Tibial nerve (tissue), 4 donors: ENCODE data around the gene DPP7. TPM values are rescaled to one million over a fixed set of nuclear protein-coding genes. Genes with fewer than 3 reads are reported as not detected.

ENCODE experiments used
- DNase-seq, 2 donors: peaks; one replicate each; pipeline ENCODE4 v3.0.0-alpha.2; 2019; ENCODE audit warnings: low spot score in 2 of 2
- H3K27ac ChIP-seq, 4 donors: fragments of 200-600 bp; sonication (generic) in 3 of 4; one replicate each; pipeline ENCODE4 v1.5.1; 2017 to 2019; ENCODE audit warnings: mild to moderate bottlenecking in 1 of 4
- H3K27me3 ChIP-seq, 2 donors: fragments of 200-600 bp; sonication (generic) in 1 of 2; one replicate each; pipeline versions ENCODE4 v1.5.1 to v1.6.0; 2017 to 2019
- H3K36me3 ChIP-seq, 3 donors: fragments of 200-600 bp; sonication (generic); one replicate each; pipeline ENCODE4 v1.5.1; 2018 to 2019
- H3K4me1 ChIP-seq, 4 donors: fragments of 200-600 bp; sonication (generic) in 3 of 4; one replicate each; pipeline ENCODE4 v1.5.1; 2017 to 2019
- H3K4me3 ChIP-seq, 4 donors: fragments of 200-600 bp; sonication (generic) in 3 of 4; one replicate each; pipeline ENCODE4 v1.5.1; 2017 to 2019; ENCODE audit warnings: mild to moderate bottlenecking in 1 of 4, moderate library complexity in 1 of 4
- H3K9me3 ChIP-seq, 4 donors: fragments of 200-600 bp; sonication (generic) in 3 of 4; one replicate each; pipeline ENCODE4 v1.5.1; 2017 to 2019
- EP300 ChIP-seq, 2 donors: sonication (generic); formaldehyde crosslinking; IDR thresholded peaks; one replicate each; pipeline ENCODE4 v1.6.1; 2017; ENCODE audit warnings: antibody characterized with exemption in 2 of 2, mild to moderate bottlenecking in 1 of 2
- POLR2A ChIP-seq, 2 donors: fragments of 450-650 bp; IDR thresholded peaks; one replicate each; pipeline ENCODE4 v1.6.1; 2017; ENCODE audit warnings: antibody characterized with exemption in 2 of 2, mild to moderate bottlenecking in 2 of 2, moderate library complexity in 2 of 2
- WGBS, 2 donors: methylation state at CpG; one replicate each; pipeline ENCODE4 v1.1.5; 2018; 5-methylcytosine and 5-hydroxymethylcytosine counted together
- total RNA-seq, 4 donors: library from RNA; depleted of rRNA; stranded (reverse); fragments of >200 nt; gene quantifications; one replicate each; pipeline ENCODE4 v1.1.0, GENCODE V29; 2016
- TF ChIP-seq, protein P1 (sequence below), 5 experiments: fragments of 200-600 bp in 3 of 5; fragments of 450-650 bp in 2 of 5; sonication (generic) in 3 of 5; IDR thresholded peaks; one replicate each; pipeline ENCODE4 v1.5.1; 2016 to 2019; ENCODE audit warnings: antibody characterized with exemption in 5 of 5, mild to moderate bottlenecking in 3 of 5, moderate library complexity in 2 of 5

Gene DPP7
- total RNA-seq, 4 donors from 2014 or later = 74.7 to 272 (median 145) TPM

DNA sequence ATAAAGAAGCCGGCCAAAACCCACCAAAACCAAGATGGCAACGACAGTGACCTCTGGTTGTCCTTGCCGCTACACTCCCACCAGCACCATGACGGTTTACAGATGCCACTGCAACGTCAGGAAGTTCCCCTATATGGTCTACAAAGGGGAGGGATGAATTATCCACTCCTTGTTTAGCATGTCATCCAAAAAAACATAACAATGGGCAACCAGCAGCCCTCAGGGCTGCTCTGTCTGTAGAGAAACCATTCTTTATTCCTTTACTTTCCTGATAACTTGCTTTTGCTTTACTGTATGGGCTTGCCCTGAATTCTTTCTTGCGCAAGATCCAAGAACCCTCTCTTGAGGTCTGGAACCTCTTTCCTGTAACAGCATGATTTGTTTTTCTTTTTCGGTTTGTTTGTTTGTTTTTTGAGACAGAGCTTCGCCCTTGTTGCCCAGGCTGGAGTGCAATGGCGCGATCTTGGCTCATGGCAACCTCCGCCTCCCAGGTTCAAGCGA, 39.2 kb downstream of the DPP7 start:
- peaks cover 0 to 21% (median 11%) of the 10 kb centered on the region in 3 donors for H3K36me3 ChIP-seq
- no peak overlapping the region for H3K27ac ChIP-seq
- no peaks in the 10 kb centered on the region for H3K9me3 ChIP-seq
- 81 to 84% methylated on average over 12 of the region's 12 CpGs for WGBS, 2 donors
- H3K4me1 ChIP-seq = peaks cover 0 to 46% (median 24%) of the 10 kb centered on the region in 4 donors
- no peak for TF ChIP-seq POLR2A (IDR thresholded peaks at IDR 0.05)
- no peak for TF ChIP-seq EP300 (IDR thresholded peaks at IDR 0.05)
- TF ChIP-seq, protein P1, sequence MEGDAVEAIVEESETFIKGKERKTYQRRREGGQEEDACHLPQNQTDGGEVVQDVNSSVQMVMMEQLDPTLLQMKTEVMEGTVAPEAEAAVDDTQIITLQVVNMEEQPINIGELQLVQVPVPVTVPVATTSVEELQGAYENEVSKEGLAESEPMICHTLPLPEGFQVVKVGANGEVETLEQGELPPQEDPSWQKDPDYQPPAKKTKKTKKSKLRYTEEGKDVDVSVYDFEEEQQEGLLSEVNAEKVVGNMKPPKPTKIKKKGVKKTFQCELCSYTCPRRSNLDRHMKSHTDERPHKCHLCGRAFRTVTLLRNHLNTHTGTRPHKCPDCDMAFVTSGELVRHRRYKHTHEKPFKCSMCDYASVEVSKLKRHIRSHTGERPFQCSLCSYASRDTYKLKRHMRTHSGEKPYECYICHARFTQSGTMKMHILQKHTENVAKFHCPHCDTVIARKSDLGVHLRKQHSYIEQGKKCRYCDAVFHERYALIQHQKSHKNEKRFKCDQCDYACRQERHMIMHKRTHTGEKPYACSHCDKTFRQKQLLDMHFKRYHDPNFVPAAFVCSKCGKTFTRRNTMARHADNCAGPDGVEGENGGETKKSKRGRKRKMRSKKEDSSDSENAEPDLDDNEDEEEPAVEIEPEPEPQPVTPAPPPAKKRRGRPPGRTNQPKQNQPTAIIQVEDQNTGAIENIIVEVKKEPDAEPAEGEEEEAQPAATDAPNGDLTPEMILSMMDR (IDR thresholded peaks at IDR 0.05) = no peak
- peaks cover 0 to 4% of the 10 kb centered on the region in 2 donors for H3K27me3 ChIP-seq
- no peak overlapping the region for H3K4me3 ChIP-seq
- no peak for DNase-seq

DNA sequence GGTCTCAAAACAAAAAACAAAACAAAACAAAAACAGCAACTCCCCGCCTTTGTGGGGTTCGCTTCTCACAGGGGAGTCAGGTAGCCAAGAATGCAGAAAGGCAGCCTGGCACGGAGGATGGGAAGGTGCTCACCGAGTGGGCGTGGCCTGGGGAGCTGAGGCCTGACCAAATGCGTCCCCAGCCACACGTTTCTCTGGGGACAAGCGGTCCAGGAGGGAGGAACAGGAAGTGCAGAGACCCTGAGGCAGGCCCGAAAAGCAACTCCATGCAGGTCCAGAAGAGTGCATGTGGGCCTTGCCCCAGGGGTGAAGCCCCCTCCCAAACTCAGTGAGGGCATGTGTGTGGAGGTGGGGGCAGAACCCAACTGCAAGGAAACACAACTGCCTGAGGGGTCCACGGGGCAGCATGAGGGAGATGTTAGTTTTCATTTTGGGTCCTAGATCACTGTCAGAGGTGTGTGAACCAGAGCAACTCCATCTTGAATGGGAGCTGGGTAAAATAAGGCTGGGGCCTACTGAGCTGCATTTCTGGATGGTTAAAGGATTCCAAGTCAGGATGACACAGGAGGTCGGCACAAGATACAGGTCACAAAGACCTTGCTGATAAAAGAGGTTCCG, 39.8 kb downstream of the DPP7 start:
- Histone ChIP-seq H3K4me1 (peaks cover 0 to 50% (median 25%) of the 10 kb centered on the region in 4 donors), H3K36me3 (peaks cover 0 to 15% (median 10%) of the 10 kb centered on the region in 3 donors), H3K27me3 (peaks cover 0 to 4% of the 10 kb centered on the region in 2 donors), H3K27ac (no peak overlapping the region), H3K4me3 (no peak overlapping the region), H3K9me3 (no peaks in the 10 kb centered on the region)
- TF ChIP-seq EP300 (IDR thresholded peaks at IDR 0.05) (no peak), POLR2A (IDR thresholded peaks at IDR 0.05) (no peak)
- TF ChIP-seq, protein P1 (IDR thresholded peaks at IDR 0.05) = no peak
- no peak for DNase-seq
- WGBS, 2 donors = 84 to 85% methylated on average over 12 of the region's 12 CpGs

DNA sequence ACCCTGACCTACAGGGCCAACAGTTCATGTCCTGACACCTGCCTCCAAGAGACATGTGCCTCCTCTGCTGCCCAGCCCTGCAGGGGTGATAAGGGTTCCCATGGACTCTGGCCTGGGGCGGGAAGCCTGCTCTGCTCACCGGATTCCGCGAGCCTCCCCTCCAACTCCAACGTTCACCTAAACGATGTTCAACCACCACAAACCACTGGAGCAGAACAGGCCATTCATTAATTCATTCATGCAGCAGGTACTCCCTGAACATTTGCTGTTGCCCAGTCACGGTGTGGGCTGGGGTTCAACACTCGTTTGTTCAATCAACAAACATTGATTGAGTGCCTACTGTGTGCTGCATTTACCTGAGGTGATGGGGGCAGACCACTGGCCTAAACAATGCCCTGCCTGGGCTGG, 40.5 kb downstream of the DPP7 start:
- TF ChIP-seq, protein P1 (IDR thresholded peaks at IDR 0.05) = no peak
- no peak for TF ChIP-seq EP300 (IDR thresholded peaks at IDR 0.05)
- TF ChIP-seq POLR2A (IDR thresholded peaks at IDR 0.05) = no peak
- 84 to 92% methylated on average over 8 of the region's 8 CpGs for WGBS, 2 donors
- Histone ChIP-seq H3K27ac (no peak overlapping the region), H3K27me3 (peaks cover 0 to 7% of the 10 kb centered on the region in 2 donors), H3K36me3 (peaks cover 0 to 7% (median 3%) of the 10 kb centered on the region in 3 donors), H3K4me1 (peaks cover 0 to 50% (median 24%) of the 10 kb centered on the region in 4 donors), H3K9me3 (no peaks in the 10 kb centered on the region), H3K4me3 (no peak overlapping the region)
- DNase-seq = no peak

DNA sequence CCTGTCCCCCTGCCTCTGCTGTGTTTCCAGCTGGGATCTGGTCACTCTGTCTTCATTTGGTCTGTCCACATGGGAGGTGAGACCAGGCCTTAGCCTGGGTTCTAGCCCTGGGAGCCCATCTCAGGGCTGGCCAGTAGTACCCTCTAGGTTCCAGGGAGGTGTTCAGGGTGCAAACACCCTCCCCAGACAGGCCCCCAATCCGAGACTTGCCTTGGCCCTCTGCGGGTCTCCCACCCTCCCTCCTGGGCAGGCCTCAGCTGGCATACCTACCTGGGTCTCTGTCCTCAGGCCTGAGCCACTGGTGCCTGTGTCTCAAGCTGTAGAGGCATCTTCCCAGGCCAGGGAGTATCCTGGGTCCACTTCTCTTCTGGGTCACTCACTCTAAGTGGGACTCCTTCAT, 43.3 kb downstream of the DPP7 start:
- Histone ChIP-seq H3K27me3 (peaks cover 0 to 8% of the 10 kb centered on the region in 2 donors), H3K9me3 (no peaks in the 10 kb centered on the region), H3K4me3 (peak overlapping the region in 1 of 4 donors; percentile 50), H3K27ac (peak overlapping the region; percentile 36 to 91 (median 83)), H3K4me1 (peaks cover 0 to 31% (median 13%) of the 10 kb centered on the region in 4 donors), H3K36me3 (no peaks in the 10 kb centered on the region)
- TF ChIP-seq POLR2A (IDR thresholded peaks at IDR 0.05) (no peak), EP300 (IDR thresholded peaks at IDR 0.05) (no peak)
- TF ChIP-seq, protein P1 (IDR thresholded peaks at IDR 0.05) = no peak
- DNase-seq = no peak
- WGBS, 2 donors = 60 to 77% methylated on average over 1 to 2 of the region's 2 CpGs

DNA sequence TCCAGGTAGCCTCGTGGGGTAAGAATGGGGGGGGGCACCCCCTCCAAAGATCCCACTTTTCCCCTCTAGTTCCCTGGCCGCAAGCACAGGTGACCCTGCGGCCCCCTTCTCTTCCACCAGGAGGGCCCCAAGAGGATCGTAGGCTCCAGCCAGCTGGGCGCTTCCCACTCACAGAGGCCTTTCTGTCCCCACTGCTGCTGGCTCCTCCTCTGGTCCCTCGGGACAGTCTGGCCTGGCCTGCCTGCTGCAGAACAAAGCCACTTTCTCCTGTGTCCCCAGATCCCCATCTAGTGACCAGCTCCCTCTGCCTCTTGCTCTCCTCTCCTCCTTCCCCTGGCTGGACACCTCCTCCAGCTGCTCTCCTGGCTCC, 43.6 kb downstream of the DPP7 start:
- TF ChIP-seq POLR2A (IDR thresholded peaks at IDR 0.05) = no peak
- TF ChIP-seq, protein P1 (IDR thresholded peaks at IDR 0.05) = peak in 3 of 5 experiments; percentile 9 to 60 (median 59)
- peak in 1 of 2 donors; percentile 29 for TF ChIP-seq EP300 (IDR thresholded peaks at IDR 0.05)
- DNase-seq = peak in 1 of 2 donors; percentile 54
- 7 to 16% methylated on average over 5 to 6 of the region's 6 CpGs for WGBS, 2 donors
- Histone ChIP-seq H3K27ac (peak overlapping the region; percentile 53 to 91 (median 83)), H3K4me1 (peaks cover 0 to 31% (median 13%) of the 10 kb centered on the region in 4 donors), H3K27me3 (peaks cover 0 to 8% of the 10 kb centered on the region in 2 donors), H3K9me3 (no peaks in the 10 kb centered on the region), H3K4me3 (peak overlapping the region; percentile 17 to 50 (median 31)), H3K36me3 (no peaks in the 10 kb centered on the region)
